OCI-LY1 (cell line): Measurements from ENCODE around the gene WDR43.

ENCODE experiments used
- EZH2 ChIP-seq: fragments of 200-600 bp; sonication (generic), shearing (Covaris generic); IDR thresholded peaks from 2 replicates; pipeline ENCODE4 v1.8.0; 2017; ENCODE audit warnings: borderline replicate concordance, mixed run types, mild to moderate bottlenecking, antibody characterized with exemption, low read length, moderate library complexity, mixed read lengths
- TF ChIP-seq, protein P1 (sequence below): fragments of 200-600 bp; sonication (generic), shearing (Covaris generic); IDR thresholded peaks from 2 replicates; pipeline ENCODE4 v1.5.1; 2017; ENCODE audit warnings: mild to moderate bottlenecking, antibody characterized with exemption, low read length, moderate library complexity, mixed read lengths

DNA sequence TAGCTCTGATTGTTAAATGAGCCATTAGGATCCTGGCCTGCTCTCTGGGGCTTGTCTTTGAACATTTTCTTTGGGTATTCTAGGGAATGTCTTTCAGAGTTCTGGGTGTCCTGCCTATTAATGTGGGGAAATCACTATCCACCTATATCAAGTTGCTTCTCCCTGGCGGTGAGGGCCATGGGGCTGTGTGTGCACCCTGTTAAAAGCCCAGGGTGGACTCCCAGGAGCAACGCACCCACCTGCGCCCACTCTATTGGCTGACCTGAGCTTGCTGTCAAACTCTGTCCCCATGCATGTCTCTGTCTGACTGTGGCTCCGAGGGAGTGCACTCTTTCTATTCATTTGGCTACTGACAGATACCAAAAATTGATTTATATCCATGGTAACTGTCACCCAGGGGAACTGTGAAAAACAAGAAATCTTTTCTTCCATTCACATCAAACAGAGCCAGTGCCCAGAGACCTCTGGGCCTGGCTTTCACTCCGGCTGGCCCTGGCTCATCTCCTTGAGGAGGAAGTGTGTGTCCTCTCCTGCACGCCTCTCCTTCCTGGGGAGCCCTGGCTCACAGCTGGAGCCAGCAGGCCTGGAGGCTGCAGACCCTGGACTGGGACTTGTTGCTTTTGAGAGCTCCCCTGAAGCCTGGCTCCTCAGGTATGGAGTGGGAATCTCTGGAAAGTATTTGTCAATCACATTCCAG lies 76.1 kb downstream of the WDR43 start:
- TF ChIP-seq, protein P1, sequence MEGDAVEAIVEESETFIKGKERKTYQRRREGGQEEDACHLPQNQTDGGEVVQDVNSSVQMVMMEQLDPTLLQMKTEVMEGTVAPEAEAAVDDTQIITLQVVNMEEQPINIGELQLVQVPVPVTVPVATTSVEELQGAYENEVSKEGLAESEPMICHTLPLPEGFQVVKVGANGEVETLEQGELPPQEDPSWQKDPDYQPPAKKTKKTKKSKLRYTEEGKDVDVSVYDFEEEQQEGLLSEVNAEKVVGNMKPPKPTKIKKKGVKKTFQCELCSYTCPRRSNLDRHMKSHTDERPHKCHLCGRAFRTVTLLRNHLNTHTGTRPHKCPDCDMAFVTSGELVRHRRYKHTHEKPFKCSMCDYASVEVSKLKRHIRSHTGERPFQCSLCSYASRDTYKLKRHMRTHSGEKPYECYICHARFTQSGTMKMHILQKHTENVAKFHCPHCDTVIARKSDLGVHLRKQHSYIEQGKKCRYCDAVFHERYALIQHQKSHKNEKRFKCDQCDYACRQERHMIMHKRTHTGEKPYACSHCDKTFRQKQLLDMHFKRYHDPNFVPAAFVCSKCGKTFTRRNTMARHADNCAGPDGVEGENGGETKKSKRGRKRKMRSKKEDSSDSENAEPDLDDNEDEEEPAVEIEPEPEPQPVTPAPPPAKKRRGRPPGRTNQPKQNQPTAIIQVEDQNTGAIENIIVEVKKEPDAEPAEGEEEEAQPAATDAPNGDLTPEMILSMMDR, result no peak
- no peak for TF ChIP-seq EZH2
